Thyroid gland (tissue), 4 donors: ENCODE data around the gene WIPF3.

Experiments
- POLR2A ChIP-seq, 2 donors: fragments of 450-650 bp; IDR thresholded peaks; one replicate each; pipeline ENCODE4 v1.6.1; 2017; ENCODE audit warnings: antibody characterized with exemption in 2 of 2, mild to moderate bottlenecking in 2 of 2, moderate library complexity in 1 of 2
- TF ChIP-seq, protein P1 (sequence below), 6 experiments: fragments of 200-600 bp in 3 of 6; fragments of 450-650 bp in 3 of 6; sonication (generic) in 3 of 6; IDR thresholded peaks; one replicate each; pipeline ENCODE4 v1.5.1; 2016 to 2019; ENCODE audit warnings: antibody characterized with exemption in 6 of 6, mild to moderate bottlenecking in 2 of 6, inconsistent platforms in 1 of 6, moderate library complexity in 1 of 6

GRCh38 chr7:29763266-29763665 is 43.0 kb upstream of the WIPF3 start:
- no peak for TF ChIP-seq POLR2A (IDR thresholded peaks at IDR 0.05)
- TF ChIP-seq, protein P1, sequence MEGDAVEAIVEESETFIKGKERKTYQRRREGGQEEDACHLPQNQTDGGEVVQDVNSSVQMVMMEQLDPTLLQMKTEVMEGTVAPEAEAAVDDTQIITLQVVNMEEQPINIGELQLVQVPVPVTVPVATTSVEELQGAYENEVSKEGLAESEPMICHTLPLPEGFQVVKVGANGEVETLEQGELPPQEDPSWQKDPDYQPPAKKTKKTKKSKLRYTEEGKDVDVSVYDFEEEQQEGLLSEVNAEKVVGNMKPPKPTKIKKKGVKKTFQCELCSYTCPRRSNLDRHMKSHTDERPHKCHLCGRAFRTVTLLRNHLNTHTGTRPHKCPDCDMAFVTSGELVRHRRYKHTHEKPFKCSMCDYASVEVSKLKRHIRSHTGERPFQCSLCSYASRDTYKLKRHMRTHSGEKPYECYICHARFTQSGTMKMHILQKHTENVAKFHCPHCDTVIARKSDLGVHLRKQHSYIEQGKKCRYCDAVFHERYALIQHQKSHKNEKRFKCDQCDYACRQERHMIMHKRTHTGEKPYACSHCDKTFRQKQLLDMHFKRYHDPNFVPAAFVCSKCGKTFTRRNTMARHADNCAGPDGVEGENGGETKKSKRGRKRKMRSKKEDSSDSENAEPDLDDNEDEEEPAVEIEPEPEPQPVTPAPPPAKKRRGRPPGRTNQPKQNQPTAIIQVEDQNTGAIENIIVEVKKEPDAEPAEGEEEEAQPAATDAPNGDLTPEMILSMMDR (IDR thresholded peaks at IDR 0.05): no peak
